H1 (cell line): ENCODE measurements around the gene CX3CL1. TPM values are rescaled to one million over a fixed set of nuclear protein-coding genes. Genes with fewer than 3 reads are reported as not detected.

Experiments used
- CTCF ChIP-seq, 3 experiments: IDR thresholded peaks; 1 replicate in 2 of 3; 2 replicates in 1 of 3; pipeline versions ENCODE4 v1.5.1 to v1.6.1; 2011; ENCODE audit warnings: low read length in 3 of 3, mild to moderate bottlenecking in 3 of 3, inconsistent platforms in 2 of 3, low read depth in 1 of 3, moderate library complexity in 1 of 3; ENCODE audit not compliant: insufficient read depth in 1 of 3; ENCODE audit errors: control extremely low read depth in 1 of 3
- polyA plus RNA-seq, 7 experiments: library from polyadenylated mRNA; depleted of rRNA in 3 of 7; stranded (reverse) in 5 of 7; unstranded in 2 of 7; fragments of >200 nt in 5 of 7; fragments of 200-250 nt in 2 of 7; gene quantifications; 1 replicate in 5 of 7; 2 replicates in 1 of 7; 4 replicates in 1 of 7; pipeline versions ENCODE4 v1.2.1 to v1.2.3, GENCODE V29; 2011 to 2013; ENCODE audit warnings: missing spikeins in 2 of 7, mixed read lengths in 2 of 7
- total RNA-seq: library from RNA; stranded (reverse); fragmentation: NEBNext Ultra II Directional; extraction: Animal tissue kit (Norgen Biotek cat#: 25700); gene quantifications from 2 replicates; pipeline ENCODE4 v1.2.1, GENCODE V29; 2021

CX3CL1 gene
- total and polyA plus RNA-seq, 2 of the 8 experiments (the other 6 are each of a cell fraction or from before 2014, with no cell fraction given): 1.4 to 3.0 TPM

GRCh38 chr16:57407521-57408353 lies 35.4 kb downstream of the CX3CL1 start (continued):
- TF ChIP-seq CTCF (IDR thresholded peaks at IDR 0.05; ENCODE audit: control extremely low read depth in 1 of 3, insufficient read depth in 1 of 3, low read depth in 1 of 3, low read length in 3 of 3): no peak
- TF ChIP-seq, all 59 proteins: peak for 0
